ENCODE measurements around the gene PFKFB4. TPM values are rescaled to one million over a fixed set of nuclear protein-coding genes. Genes with fewer than 3 reads are reported as not detected.

PFKFB4 gene
- total and polyA plus RNA-seq, 12 donors: 0.40 to 7.7 (median 1.2) TPM

DNA sequence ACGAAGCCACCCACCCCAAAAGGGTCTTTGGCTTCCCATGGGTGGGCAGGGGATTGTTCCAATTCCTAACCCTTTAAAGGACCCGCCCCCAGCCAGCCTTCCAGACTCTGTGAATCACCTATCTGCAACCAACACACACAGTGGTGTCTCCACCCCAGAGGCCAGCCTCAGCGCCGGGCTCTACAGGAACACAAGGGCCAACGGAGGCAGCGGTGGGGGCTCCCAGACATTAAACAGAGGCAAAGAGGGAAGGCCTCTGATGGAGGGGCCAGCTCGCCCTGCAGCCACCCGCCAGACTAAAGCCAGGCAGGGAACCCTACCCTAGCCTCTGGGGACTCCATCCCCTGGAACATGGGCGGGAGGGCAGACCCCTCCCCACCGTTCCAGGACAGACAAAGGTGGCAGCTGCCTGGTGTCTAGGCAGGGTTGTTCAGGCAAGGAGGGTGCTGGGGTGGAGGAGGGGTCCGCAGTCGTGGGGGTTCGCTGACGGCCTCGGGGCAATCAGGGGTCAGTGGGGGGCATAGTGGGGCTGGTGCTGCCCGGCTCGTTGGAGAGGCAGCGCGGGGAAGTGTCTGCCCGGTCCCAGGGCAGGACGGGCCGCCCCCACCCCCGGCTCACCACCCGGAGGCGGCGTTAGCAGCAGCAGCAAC lies 53.1 kb downstream of the PFKFB4 start:
- peak overlapping the region; percentile 32 to 83 (median 79) for H3K4me3 ChIP-seq
- peaks cover 0 to 2% (median 0%) of the 10 kb centered on the region in 11 donors for H3K9me3 ChIP-seq
- 11 to 18% methylated on average over 20 to 26 of the region's 26 CpGs for WGBS, 2 donors
- peaks cover 15 to 50% (median 24%) of the 10 kb centered on the region in 9 donors for H3K4me1 ChIP-seq
- TF ChIP-seq CTCF (IDR thresholded peaks at IDR 0.05): no peak
- H3K36me3 ChIP-seq: peaks cover 0 to 25% (median 0%) of the 10 kb centered on the region in 9 donors
- peak overlapping the region; percentile 87 to 98 (median 97) for H3K27ac ChIP-seq
- intact Hi-C loops (cut with DNase I): loop anchor here in 8 of 10 donors (2.0 to 5.0 kb wide), 5 partner anchors 31 to 44 kb away; a partner anchor contains a TSS
- peak; percentile 46 to 49 for DNase-seq
- peak in 6 of 8 donors; percentile 10 to 54 (median 34) for ATAC-seq
- no peaks in the 10 kb centered on the region for H3K27me3 ChIP-seq

GRCh38 chr3:48502728-48503168 lies 53.9 kb downstream of the PFKFB4 start:
- ATAC-seq (peak in 6 of 8 donors; percentile 10 to 75 (median 26)), DNase-seq (peak; percentile 35 to 47)
- peaks cover 15 to 46% (median 24%) of the 10 kb centered on the region in 9 donors for H3K4me1 ChIP-seq
- peak overlapping the region in 9 of 10 donors; percentile 73 to 83 (median 80) for H3K4me3 ChIP-seq
- no peak for TF ChIP-seq CTCF (IDR thresholded peaks at IDR 0.05)
- H3K27ac ChIP-seq: peak overlapping the region in 9 of 10 donors; percentile 87 to 98 (median 97)
- intact Hi-C loops (cut with DNase I): loop anchor here in 5 of 10 donors (2.0 to 5.0 kb wide), 4 partner anchors 30 to 45 kb away; a partner anchor contains a TSS
- peaks cover 0 to 33% (median 6%) of the 10 kb centered on the region in 9 donors for H3K36me3 ChIP-seq
- H3K9me3 ChIP-seq: peaks cover 0 to 7% (median 0%) of the 10 kb centered on the region in 11 donors
- no peaks in the 10 kb centered on the region for H3K27me3 ChIP-seq
- 32 to 35% methylated on average over 6 of the region's 6 CpGs for WGBS, 2 donors

DNA sequence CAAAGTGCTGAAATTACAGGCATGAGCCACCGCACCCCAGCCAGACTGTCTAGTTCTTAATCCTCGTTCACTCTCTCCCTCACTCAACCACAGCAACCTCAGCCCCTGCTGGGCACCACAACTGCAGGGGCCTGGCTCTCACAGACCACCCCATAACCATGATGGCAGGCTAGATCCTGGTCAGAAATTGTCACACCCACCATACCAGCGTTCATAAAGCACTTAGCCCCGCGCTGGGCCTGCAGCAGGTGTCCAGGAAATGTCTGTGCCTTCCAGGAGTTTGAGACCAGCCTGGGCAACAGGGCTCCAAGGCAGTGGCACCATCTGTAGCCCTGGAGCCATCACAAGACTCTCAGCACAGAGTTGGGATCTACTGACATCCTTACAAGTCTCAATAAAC lies 54.5 kb downstream of the PFKFB4 start:
- peaks cover 15 to 40% (median 24%) of the 10 kb centered on the region in 9 donors for H3K4me1 ChIP-seq
- DNase-seq (no peak), ATAC-seq (no peak)
- H3K36me3 ChIP-seq: peaks cover 0 to 39% (median 6%) of the 10 kb centered on the region in 9 donors
- no peak for TF ChIP-seq CTCF (IDR thresholded peaks at IDR 0.05)
- peak overlapping the region in 3 of 10 donors; percentile 75 to 81 (median 78) for H3K4me3 ChIP-seq
- H3K27ac ChIP-seq: peak overlapping the region in 6 of 10 donors; percentile 95 to 98 (median 98)
- WGBS, 2 donors: 80 to 95% methylated on average over 5 of the region's 5 CpGs
- intact Hi-C loops (cut with DNase I): loop anchor here in 5 of 10 donors (2.0 to 5.0 kb wide), 4 partner anchors 29 to 45 kb away; a partner anchor contains a TSS
- no peaks in the 10 kb centered on the region for H3K27me3 ChIP-seq
- H3K9me3 ChIP-seq: peaks cover 0 to 7% (median 0%) of the 10 kb centered on the region in 11 donors

- H3K36me3 ChIP-seq: peaks cover 0 to 49% (median 6%) of the 10 kb centered on the region in 9 donors
- ATAC-seq (no peak), DNase-seq (no peak)
- H3K27ac ChIP-seq: no peak overlapping the region
- H3K4me3 ChIP-seq: no peak overlapping the region
- H3K27me3 ChIP-seq: no peaks in the 10 kb centered on the region
- peaks cover 0 to 7% (median 0%) of the 10 kb centered on the region in 11 donors for H3K9me3 ChIP-seq
- TF ChIP-seq CTCF (IDR thresholded peaks at IDR 0.05): no peak
- H3K4me1 ChIP-seq: peaks cover 15 to 39% (median 24%) of the 10 kb centered on the region in 9 donors
- 89 to 94% methylated on average over 7 of the region's 7 CpGs for WGBS, 2 donors
- intact Hi-C loops (cut with DNase I): loop anchor here in 3 of 10 donors (5.0 kb wide), 2 partner anchors 34 to 46 kb away; a partner anchor contains a TSS
Observed at GRCh38 chr3:48501196-48501595, 55.4 kb downstream of the PFKFB4 start.

All from heart right ventricle (tissue), 16 donors.